ENCODE measurements around the gene ADGRD1. TPM values are rescaled to one million over a fixed set of nuclear protein-coding genes. Genes with fewer than 3 reads are reported as not detected.

Gene ADGRD1
- total RNA-seq, 1 donor from 2014 or later = 8.4 TPM

DNA sequence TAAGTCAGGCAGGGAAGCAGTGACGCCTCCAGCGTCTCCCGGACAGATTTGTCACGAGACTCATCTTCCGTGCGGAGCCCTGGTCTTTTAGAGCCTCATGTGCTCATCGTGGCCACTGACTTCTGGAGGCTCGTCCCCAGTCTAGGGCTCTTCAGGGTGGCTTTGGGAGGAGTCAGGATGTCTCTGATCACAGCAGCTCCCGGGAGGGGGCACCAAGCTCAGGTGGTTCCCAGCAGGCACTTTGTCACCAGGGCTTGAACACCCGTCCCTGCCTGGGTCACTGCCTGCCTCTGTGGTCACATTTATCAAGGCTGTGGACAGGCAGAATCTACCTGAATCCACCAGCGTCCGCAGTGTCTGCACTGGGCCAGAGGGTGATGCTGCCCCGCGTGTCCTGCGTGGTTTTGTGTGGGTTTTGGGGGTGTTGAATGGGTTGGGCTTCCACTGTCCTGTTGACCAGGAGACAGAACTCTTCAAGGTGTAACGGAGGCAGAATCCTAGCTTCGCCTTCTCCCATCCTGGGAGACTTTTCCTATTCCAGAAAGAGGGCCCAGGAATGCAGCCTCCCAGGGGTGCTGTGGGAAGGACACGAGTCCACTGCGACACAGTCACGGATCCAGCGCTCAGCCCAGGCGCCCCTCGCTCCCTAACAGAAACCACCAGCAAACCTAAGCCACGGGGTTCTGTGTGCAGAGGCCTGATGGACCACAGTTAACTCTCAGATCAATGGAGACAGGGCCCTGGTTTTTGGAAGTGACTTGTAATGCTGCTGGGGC lies 132.3 kb downstream of the ADGRD1 start:
- Mint-ChIP-seq H3K9me3 (no peaks in the 10 kb centered on the region), H3K4me3 (ENCODE audit: low read depth) (no peak overlapping the region), H3K27me3 (ENCODE audit: low read depth) (peaks cover 10% of the 10 kb centered on the region), H3K36me3 (ENCODE audit: low read depth) (no peaks in the 10 kb centered on the region), H3K27ac (no peak overlapping the region), H3K4me1 (ENCODE audit: low read depth) (peaks cover 10% of the 10 kb centered on the region)
- DNase-seq (ENCODE audit: low spot score) = no peak
- intact Hi-C loops (cut with micrococcal nuclease) = no loop called here

DNA sequence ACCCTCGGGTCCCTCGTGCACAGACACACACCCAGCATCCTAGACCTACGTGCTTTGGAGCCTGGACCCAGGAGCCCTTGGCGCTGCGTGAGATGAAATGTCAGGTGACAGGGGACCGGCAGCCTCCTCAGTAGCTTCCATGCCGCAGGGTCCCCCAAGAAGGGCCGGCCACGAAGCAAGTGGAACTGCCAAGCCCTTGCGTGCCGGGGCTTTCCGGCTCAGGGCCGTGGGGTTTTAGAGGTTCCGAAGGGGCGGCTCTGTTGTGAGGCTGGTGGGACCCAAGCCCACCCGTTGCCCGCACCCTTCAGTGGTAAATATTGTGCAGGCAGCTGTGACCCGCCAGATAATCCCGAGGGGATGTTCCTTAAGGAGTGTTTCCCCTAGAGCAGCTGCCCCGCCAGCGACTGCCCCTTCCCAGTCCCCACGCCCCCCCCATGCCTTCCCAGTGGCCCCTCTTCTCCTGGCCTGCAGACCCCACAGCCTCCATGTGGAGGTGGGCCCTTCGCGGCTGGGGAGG lies 133.7 kb downstream of the ADGRD1 start:
- Mint-ChIP-seq H3K27ac (no peak overlapping the region), H3K36me3 (ENCODE audit: low read depth) (no peaks in the 10 kb centered on the region), H3K4me3 (ENCODE audit: low read depth) (no peak overlapping the region), H3K4me1 (ENCODE audit: low read depth) (peaks cover 19% of the 10 kb centered on the region), H3K27me3 (ENCODE audit: low read depth) (peaks cover 6% of the 10 kb centered on the region), H3K9me3 (no peaks in the 10 kb centered on the region)
- DNase-seq (ENCODE audit: low spot score) = no peak
- intact Hi-C loops (cut with micrococcal nuclease) = no loop called here

DNA sequence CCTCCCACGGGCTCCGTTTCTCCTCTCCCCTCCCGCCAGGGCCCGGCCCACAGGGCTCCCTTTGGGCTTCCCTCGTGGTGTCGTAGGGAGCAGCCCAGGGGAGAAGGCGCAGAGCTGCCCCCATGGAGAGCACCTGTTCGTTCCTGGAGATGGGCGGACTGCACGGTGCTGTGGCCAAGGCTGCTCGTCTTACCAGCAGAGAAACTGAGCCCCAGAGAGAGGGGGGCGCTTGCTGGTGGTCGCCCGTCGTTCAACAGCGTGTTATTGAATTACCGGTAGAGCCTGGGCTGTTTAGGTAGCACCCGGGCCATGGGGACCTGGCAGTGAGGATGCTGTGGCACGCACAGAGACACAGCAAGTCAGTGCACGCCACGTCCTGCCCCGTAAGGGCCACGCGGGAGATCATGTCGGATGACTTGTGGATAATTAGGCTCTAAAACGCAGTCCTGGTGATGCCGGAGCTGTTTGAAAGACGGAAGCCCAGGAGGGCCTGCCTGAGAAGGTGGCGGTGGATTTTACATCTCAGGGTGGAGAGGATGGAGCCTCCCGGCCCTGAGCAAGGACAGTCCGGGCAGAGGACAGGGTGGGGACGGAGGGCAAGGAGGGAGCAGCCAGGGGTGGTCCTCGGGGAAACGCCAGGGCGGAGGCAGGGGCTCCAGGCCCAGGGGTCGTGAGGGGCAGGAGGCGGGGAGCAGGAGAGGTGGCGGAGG lies 134.4 kb downstream of the ADGRD1 start:
- no peaks in the 10 kb centered on the region for H3K36me3 Mint-ChIP-seq (ENCODE audit: low read depth)
- intact Hi-C loops (cut with micrococcal nuclease) = no loop called here
- H3K27ac Mint-ChIP-seq = no peak overlapping the region
- H3K27me3 Mint-ChIP-seq (ENCODE audit: low read depth) = no peaks in the 10 kb centered on the region
- no peaks in the 10 kb centered on the region for H3K9me3 Mint-ChIP-seq
- H3K4me1 Mint-ChIP-seq (ENCODE audit: low read depth) = peaks cover 22% of the 10 kb centered on the region
- no peak overlapping the region for H3K4me3 Mint-ChIP-seq (ENCODE audit: low read depth)
- no peak for DNase-seq (ENCODE audit: low spot score)

DNA sequence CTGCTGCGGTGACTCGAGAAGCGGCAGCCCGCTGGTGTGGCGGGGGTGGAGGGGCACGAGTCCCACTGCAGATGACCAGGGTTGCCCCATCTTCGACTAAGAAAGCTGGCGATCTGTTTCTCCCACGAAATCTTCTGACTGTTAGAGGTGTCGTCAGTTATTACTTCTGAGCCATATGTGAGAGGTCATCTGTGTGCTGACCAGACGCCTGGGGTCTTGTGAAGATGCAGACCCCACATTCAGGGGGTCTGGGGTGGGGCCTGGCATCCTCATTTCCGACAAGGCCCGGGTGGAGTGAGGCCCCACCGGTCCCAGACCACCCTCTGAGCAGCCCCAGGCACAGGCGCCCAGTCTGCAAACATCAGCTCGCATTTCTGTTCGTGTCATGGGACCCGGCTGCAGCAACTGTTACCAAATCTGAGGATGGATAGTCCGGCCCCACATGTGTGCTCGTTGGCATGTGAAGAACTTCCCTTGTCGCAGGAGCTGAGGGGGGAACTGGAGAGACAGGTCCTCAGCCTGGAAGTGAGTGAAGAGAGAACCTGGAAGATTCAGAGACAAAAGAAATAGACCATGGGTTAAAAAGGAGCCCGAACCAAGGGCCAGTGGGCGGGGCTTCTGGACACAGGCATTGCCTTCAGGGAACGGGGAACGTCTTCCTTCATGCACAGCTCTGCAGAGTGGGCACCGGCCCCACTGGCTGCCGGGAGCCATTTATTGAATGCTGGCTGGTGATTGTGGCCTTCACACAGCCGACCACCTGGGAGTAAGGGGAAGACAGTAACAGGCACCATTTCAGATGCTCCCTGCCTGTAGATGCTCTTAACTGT lies 135.2 kb downstream of the ADGRD1 start:
- no peak overlapping the region for H3K4me3 Mint-ChIP-seq (ENCODE audit: low read depth)
- H3K9me3 Mint-ChIP-seq = no peaks in the 10 kb centered on the region
- no peaks in the 10 kb centered on the region for H3K36me3 Mint-ChIP-seq (ENCODE audit: low read depth)
- no peaks in the 10 kb centered on the region for H3K27me3 Mint-ChIP-seq (ENCODE audit: low read depth)
- intact Hi-C loops (cut with micrococcal nuclease) = no loop called here
- DNase-seq (ENCODE audit: low spot score) = no peak
- H3K27ac Mint-ChIP-seq = peak overlapping the region; percentile 55
- peaks cover 24% of the 10 kb centered on the region for H3K4me1 Mint-ChIP-seq (ENCODE audit: low read depth)

DNA sequence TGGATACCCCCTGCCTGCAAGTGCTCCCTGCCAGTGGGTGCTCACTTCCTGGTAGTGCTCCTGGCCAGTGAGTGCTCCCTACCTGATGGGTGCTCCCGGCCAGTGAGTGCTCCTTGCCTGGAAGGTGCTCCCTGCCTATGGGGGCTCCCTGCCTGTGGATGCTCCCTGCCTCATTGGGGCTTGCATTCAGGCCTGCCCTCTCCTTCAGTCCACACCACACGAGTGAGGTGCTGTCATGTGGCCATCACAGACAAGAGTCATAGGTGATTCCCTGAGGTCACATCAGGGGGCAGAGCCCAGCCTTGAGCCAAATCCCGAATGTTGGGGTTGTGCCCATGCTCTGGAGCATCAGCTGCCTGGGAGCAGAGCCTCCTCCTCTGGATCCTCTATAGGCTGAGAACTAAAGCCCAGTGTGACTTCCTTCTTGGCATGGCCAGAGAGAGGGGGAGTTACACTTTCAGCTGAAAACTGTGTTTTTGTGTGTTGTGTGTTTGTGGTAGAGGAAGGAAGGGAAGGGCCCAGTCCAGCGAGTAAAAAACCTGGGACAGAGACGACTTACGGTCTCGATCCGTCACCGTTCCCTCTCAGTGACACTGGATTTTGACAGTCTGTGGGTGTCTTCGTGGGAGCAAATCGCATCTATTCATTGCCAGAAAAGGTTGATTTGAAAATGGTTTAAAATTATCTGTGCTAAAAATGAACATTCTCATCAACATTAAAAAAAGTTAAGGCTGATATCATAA lies 136.0 kb downstream of the ADGRD1 start:
- H3K4me1 Mint-ChIP-seq (ENCODE audit: low read depth) = peaks cover 24% of the 10 kb centered on the region
- H3K9me3 Mint-ChIP-seq = no peaks in the 10 kb centered on the region
- no peak overlapping the region for H3K27ac Mint-ChIP-seq
- no peaks in the 10 kb centered on the region for H3K27me3 Mint-ChIP-seq (ENCODE audit: low read depth)
- no peaks in the 10 kb centered on the region for H3K36me3 Mint-ChIP-seq (ENCODE audit: low read depth)
- no peak for DNase-seq (ENCODE audit: low spot score)
- intact Hi-C loops (cut with micrococcal nuclease) = loop anchor here (5.0 kb wide), 2 partner anchors 217 to 518 kb away; partner anchors contain the start of gene RAN
- no peak overlapping the region for H3K4me3 Mint-ChIP-seq (ENCODE audit: low read depth)

DNA sequence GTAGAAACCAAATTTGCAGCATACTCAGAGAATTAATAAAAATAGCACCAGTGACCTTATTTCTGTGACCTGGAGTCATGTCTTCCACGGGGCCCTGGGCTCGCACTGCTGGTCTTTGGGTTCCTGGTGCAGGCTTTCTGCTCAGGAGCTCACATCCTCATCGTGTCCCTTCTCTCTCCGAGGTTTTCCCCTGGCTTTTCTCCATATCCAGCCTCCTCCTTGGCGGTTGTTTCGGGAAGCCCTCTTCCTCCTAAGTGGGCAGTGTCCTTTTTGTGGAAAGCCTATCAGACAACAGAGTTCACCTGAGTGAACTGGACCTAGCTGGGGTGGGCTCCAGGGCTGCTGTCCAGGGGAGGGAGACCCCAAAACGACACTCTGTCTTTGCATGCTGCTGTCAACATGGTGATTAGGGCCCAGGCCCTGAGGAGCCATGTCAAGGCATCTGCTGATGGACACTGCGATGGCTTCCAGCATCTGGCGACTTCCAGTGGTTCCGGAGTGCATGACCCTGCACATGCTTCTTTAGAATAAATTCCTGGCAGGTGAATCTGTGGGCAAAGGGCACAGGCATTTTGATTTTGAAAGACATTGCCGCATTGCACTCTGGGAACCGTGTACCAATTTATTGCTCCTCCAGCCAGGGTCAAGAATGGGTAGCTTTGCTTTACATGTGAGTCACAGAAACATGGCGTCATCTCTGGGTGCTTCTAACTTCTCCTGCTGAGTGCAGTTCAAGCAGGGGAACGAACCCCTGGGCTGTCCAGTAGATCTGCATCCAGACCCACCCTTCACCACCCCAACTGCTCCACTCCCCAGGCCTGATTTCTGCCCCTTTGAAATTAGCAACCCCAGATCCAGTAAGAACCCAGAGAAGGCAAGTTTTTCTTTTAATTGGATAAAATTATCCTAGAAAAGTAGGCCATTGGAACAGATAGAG lies 136.8 kb downstream of the ADGRD1 start:
- no peaks in the 10 kb centered on the region for H3K9me3 Mint-ChIP-seq
- no peak overlapping the region for H3K4me3 Mint-ChIP-seq (ENCODE audit: low read depth)
- peak overlapping the region; percentile 83 for H3K27ac Mint-ChIP-seq
- no peaks in the 10 kb centered on the region for H3K36me3 Mint-ChIP-seq (ENCODE audit: low read depth)
- H3K4me1 Mint-ChIP-seq (ENCODE audit: low read depth) = peaks cover 24% of the 10 kb centered on the region
- intact Hi-C loops (cut with micrococcal nuclease) = loop anchor here (5.0 kb wide), 2 partner anchors 218 to 517 kb away; partner anchors contain the start of gene RAN
- DNase-seq (ENCODE audit: low spot score) = no peak
- H3K27me3 Mint-ChIP-seq (ENCODE audit: low read depth) = no peaks in the 10 kb centered on the region

DNA sequence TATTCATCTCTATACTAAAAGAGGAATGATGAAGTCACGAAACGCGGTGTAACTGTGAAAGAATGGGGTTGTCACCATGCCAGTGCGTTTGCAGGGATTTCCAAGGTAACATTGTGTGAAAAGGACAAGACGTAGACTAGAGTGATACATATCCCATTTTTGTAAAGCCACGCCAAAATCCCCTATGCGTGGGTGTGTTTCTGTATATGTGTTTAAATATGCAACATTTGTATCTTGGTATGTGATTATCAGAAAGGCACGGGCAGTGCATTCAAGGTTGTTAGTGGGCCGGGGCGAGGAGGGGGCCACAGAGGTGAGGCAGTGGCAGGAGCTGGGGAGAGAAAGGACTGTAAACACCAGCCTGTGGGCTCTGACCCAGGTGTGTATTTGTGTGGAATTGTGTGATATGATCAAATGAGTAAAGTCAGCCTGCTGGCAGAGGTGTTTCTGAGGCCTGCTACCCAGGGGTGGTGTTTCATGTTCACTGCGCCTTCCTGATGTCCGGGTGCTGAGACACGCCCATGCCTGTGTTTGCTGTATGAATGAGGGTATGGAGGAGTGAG lies 137.8 kb downstream of the ADGRD1 start:
- DNase-seq (ENCODE audit: low spot score) = no peak
- Mint-ChIP-seq H3K27me3 (ENCODE audit: low read depth) (no peaks in the 10 kb centered on the region), H3K27ac (peak overlapping the region; percentile 95), H3K4me1 (ENCODE audit: low read depth) (peaks cover 24% of the 10 kb centered on the region), H3K36me3 (ENCODE audit: low read depth) (no peaks in the 10 kb centered on the region), H3K9me3 (no peaks in the 10 kb centered on the region), H3K4me3 (ENCODE audit: low read depth) (peak overlapping the region; percentile 68)
- intact Hi-C loops (cut with micrococcal nuclease) = loop anchor here (5.0 kb wide), 2 partner anchors 219 to 516 kb away; partner anchors contain the start of gene RAN

DNA sequence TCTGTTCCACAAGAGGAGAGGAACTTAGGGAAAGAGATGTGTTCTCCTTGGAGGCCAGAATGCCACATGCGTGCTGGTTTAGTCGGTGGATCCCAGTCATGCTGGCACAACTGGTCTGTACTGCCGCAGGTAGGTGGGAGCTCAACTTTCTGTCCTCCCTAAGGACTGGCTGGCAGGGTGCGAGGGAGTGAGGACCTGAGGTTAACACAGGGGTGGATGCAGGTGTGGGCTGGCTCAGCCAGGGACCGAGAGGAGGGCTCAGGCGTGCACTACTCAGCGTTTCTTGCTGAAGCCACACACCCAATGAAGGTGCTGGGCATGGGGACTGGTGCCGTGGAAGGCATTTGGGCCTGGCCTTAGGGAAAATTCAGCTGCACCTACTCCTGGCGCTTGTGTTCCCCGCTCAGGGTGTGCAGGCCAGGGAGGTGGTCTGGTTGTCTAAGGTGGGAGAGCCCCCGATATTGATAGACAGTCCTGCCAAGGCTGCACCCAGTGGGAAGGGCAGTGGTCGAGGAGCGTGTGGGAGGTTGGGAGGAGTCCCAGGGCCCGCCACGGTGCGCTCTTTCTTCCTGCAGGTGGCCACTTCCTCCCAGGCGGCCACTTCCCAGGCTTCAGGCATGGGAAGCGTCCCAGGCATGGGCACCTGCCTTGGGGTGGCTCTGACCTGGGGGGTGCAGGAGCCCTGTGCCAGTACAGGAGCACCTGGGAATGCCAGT lies 138.4 kb downstream of the ADGRD1 start:
- intact Hi-C loops (cut with micrococcal nuclease) = loop anchor here (2.0 to 5.0 kb wide), 3 partner anchors 15 to 515 kb away; partner anchors contain the start of gene RAN
- no peaks in the 10 kb centered on the region for H3K27me3 Mint-ChIP-seq (ENCODE audit: low read depth)

DNA sequence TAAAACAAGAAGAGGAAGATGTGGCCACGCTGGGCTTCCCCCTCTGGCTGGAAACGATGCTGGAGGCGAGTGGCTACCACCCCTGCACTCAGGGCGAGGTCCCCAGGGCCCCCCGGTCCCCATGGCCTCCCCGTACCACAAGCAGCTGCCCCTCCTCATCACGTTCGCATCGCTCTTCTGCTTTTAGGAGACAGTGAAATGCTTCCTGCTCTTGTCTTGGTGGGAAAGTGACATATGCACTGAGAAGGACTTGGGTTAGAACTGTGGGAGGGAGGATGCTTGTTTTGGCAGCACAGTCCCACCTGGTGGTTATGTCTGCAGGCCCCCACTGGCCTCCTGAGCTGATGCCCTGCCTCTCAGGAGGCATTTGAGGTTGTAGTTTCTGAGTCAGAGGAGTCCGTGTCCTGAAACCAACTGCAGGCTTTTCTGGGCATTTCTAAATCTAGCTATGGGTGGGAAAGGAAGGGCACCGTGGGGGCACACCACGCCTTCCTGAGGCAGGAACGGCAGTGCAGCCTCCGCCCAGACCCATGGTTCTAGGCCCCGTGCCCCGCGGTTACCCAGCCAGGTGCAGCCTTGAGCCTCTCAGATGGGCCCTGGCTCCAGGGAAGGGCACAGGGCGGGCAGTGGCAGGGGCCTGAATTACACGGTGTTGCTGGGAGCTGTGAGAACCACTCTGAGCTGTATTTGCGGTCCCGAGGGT lies 139.3 kb downstream of the ADGRD1 start:
- peak overlapping the region; percentile 49 for H3K4me3 Mint-ChIP-seq (ENCODE audit: low read depth)
- intact Hi-C loops (cut with micrococcal nuclease) = loop anchor here (2.0 to 5.0 kb wide), 3 partner anchors 14 to 514 kb away; partner anchors contain the start of gene RAN

More for the DNA sequence above, 138.4 kb downstream of the ADGRD1 start:
- H3K36me3 Mint-ChIP-seq (ENCODE audit: low read depth) = no peaks in the 10 kb centered on the region
- H3K4me1 Mint-ChIP-seq (ENCODE audit: low read depth) = peaks cover 24% of the 10 kb centered on the region
- DNase-seq (ENCODE audit: low spot score) = no peak
- H3K4me3 Mint-ChIP-seq (ENCODE audit: low read depth) = peak overlapping the region; percentile 68
- peak overlapping the region; percentile 95 for H3K27ac Mint-ChIP-seq
- no peaks in the 10 kb centered on the region for H3K9me3 Mint-ChIP-seq

DNA sequence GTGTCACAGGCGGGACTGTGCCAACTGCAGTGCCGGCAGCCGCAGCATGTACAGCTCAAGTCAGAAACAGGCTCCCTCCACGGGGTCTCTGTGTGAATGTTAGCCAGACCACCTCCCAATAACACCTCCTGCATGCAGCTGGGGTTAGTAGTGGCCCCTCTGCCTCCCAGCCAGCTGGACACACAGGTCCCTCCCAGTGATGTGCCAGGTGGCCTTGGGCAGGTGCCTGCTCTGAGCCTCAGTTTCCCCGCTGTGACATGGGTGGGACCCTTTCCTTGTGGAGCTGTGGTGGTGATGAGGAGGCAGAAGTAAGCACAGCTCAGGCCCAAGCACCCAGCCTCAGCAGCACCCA lies 139.9 kb downstream of the ADGRD1 start:
- Mint-ChIP-seq H3K4me3 (ENCODE audit: low read depth) (peak overlapping the region; percentile 49), H3K27me3 (ENCODE audit: low read depth) (no peaks in the 10 kb centered on the region), H3K4me1 (ENCODE audit: low read depth) (peaks cover 24% of the 10 kb centered on the region), H3K36me3 (ENCODE audit: low read depth) (no peaks in the 10 kb centered on the region), H3K27ac (peak overlapping the region; percentile 50), H3K9me3 (no peaks in the 10 kb centered on the region)
- intact Hi-C loops (cut with micrococcal nuclease) = loop anchor here (2.0 to 5.0 kb wide), 3 partner anchors 13 to 514 kb away; partner anchors contain the start of gene RAN
- no peak for DNase-seq (ENCODE audit: low spot score)

More for the DNA sequence above, 139.3 kb downstream of the ADGRD1 start:
- H3K4me1 Mint-ChIP-seq (ENCODE audit: low read depth) = peaks cover 24% of the 10 kb centered on the region
- H3K27ac Mint-ChIP-seq = peak overlapping the region; percentile 50
- H3K36me3 Mint-ChIP-seq (ENCODE audit: low read depth) = no peaks in the 10 kb centered on the region
- H3K9me3 Mint-ChIP-seq = no peaks in the 10 kb centered on the region
- DNase-seq (ENCODE audit: low spot score) = peak; percentile 27
- no peaks in the 10 kb centered on the region for H3K27me3 Mint-ChIP-seq (ENCODE audit: low read depth)
